GM12878 (cell line): ENCODE data around the gene WDFY4. TPM values are rescaled to one million over a fixed set of nuclear protein-coding genes. Genes with fewer than 3 reads are reported as not detected.

ENCODE experiments used
- ATAC-seq: fragments of 200-7000 bp; cut with Tn5 transposase; 3 replicates; pipeline ENCODE4 v1.9.1; 2020; ENCODE audit warnings: mild to moderate bottlenecking, moderate library complexity
- BruUV-seq: library from RNA; stranded (reverse); fragments of 400-500 nt; replicated peaks from 2 replicates; lab custom pipeline; 2021; lab: Mats Ljungman, UMichigan
- CTCF ChIA-PET: fragments of 300-600 bp; sonication (Branson Sonifier 250); formaldehyde crosslinking; extraction: SDS; loops from one replicate; lab custom pipeline; 2021; ENCODE audit warnings: inconsistent platforms; lab: Yijun Ruan, JAX
- POLR2A ChIA-PET: fragments of 350-600 bp; formaldehyde crosslinking; extraction: SDS; loops from one replicate; lab custom pipeline; 2021; ENCODE audit warnings: inconsistent platforms; lab: Charles Lee
- RAD21 ChIA-PET: fragments of 300-600 bp; sonication (Branson Sonifier 250); formaldehyde crosslinking; loops from one replicate; lab custom pipeline; 2023; ENCODE audit warnings: antibody characterized with exemption; ENCODE audit not compliant: unreplicated experiment; lab: Charles Lee
- SMC1A ChIA-PET: fragments of 300-600 bp; sonication (Branson Sonifier 250); formaldehyde crosslinking; loops from one replicate; lab custom pipeline; 2023; ENCODE audit not compliant: unreplicated experiment, uncharacterized antibody; lab: Charles Lee
- DNase-seq: peaks from one replicate; pipeline ENCODE4 v3.0.0-alpha.2; 2011; ENCODE audit warnings: low read depth, low spot score
- FAIRE-seq: peaks from 3 replicates; lab custom pipeline; 2011; peaks lifted over from hg19 to GRCh38; lab: Jason Lieb, UNC
- H2AFZ ChIP-seq: 2 replicates; pipeline ENCODE4 v1.6.0; 2011; ENCODE audit warnings: low read depth, low read length, control low read depth; ENCODE audit not compliant: control insufficient read depth
- H3K27ac ChIP-seq: 2 replicates; pipeline ENCODE4 v1.5.1; 2011; ENCODE audit warnings: control low read depth; ENCODE audit not compliant: control insufficient read depth, insufficient read depth
- H3K27me3 ChIP-seq, 2 experiments: replicated peaks in 1 of 2; 2 replicates each; pipeline versions ENCODE4 v1.6.0 to v1.6.1; 2011; ENCODE audit warnings: low read length in 1 of 2; ENCODE audit not compliant: control insufficient read depth in 2 of 2, insufficient read depth in 2 of 2
- H3K36me3 ChIP-seq, 2 experiments: 2 replicates each; pipeline ENCODE4 v1.5.1; 2011; ENCODE audit warnings: low read length in 1 of 2; ENCODE audit not compliant: control insufficient read depth in 2 of 2, insufficient read depth in 2 of 2
- H3K4me1 ChIP-seq: 2 replicates; pipeline ENCODE4 v1.6.1; 2011; ENCODE audit warnings: mild to moderate bottlenecking, low read length, moderate library complexity, mixed read lengths; ENCODE audit not compliant: control insufficient read depth, insufficient read depth
- H3K4me2 ChIP-seq: 2 replicates; pipeline ENCODE4 v1.6.0; 2011; ENCODE audit warnings: control low read depth; ENCODE audit not compliant: control insufficient read depth, insufficient read depth
- H3K4me3 ChIP-seq: fragments of 200-600 bp; sonication (generic); 2 replicates; pipeline ENCODE4 v1.5.1; 2016
- H3K79me2 ChIP-seq: 2 replicates; pipeline ENCODE4 v1.6.0; 2011; ENCODE audit warnings: low read length; ENCODE audit not compliant: control insufficient read depth, insufficient read depth
- H3K9ac ChIP-seq: 2 replicates; pipeline ENCODE4 v1.8.0; 2011; ENCODE audit warnings: low read length, control low read depth, mixed read lengths; ENCODE audit not compliant: control insufficient read depth, insufficient read depth
- H3K9me3 ChIP-seq: replicated peaks from 3 replicates; pipeline ENCODE4 v1.5.1; 2011; ENCODE audit warnings: mild to moderate bottlenecking, low read length; ENCODE audit not compliant: control insufficient read depth, insufficient read depth
- H4K20me1 ChIP-seq: 2 replicates; pipeline ENCODE4 v1.6.0; 2011; ENCODE audit not compliant: control insufficient read depth, insufficient read depth
- FOXK2 ChIP-seq: fragments of 450-650 bp; IDR thresholded peaks from 2 replicates; pipeline ENCODE4 v1.6.1; 2017; ENCODE audit warnings: mild to moderate bottlenecking, moderate library complexity
- GATAD2B ChIP-seq: fragments of 450-650 bp; conservative IDR thresholded peaks from 2 replicates; pipeline ENCODE4 v1.6.1; 2017; ENCODE audit warnings: low read depth, mild to moderate bottlenecking, moderate library complexity
- MEF2B ChIP-seq: fragments of 450-650 bp; IDR thresholded peaks from 2 replicates; pipeline ENCODE4 v1.6.1; 2018; ENCODE audit warnings: mild to moderate bottlenecking, moderate library complexity; ENCODE audit not compliant: partially characterized antibody, poor library complexity, severe bottlenecking
- PAX8 ChIP-seq: fragments of 450-650 bp; IDR thresholded peaks from 2 replicates; pipeline ENCODE4 v1.6.1; 2017; ENCODE audit warnings: mild to moderate bottlenecking, moderate library complexity
- REST ChIP-seq: IDR thresholded peaks from 2 replicates; pipeline ENCODE4 v1.6.1; 2012; ENCODE audit warnings: mild to moderate bottlenecking, low read depth, low read length
- TAF1 ChIP-seq: IDR thresholded peaks from 2 replicates; pipeline ENCODE4 v1.6.1; 2011; ENCODE audit warnings: mild to moderate bottlenecking, low read depth, low read length, borderline replicate concordance
- WGBS: methylation state at CpG from one replicate; pipeline ENCODE4 v1.1.6; 2016; ENCODE audit warnings: low lambda C conversion rate; ENCODE audit not compliant: insufficient replicate concordance, insufficient coverage; ENCODE audit errors: missing lambda C conversion rate; 5-methylcytosine and 5-hydroxymethylcytosine counted together
- in situ Hi-C: fragments of 300-500 bp; cut with MboI; formaldehyde crosslinking; loops from 9 replicates; pipeline ENCODE4 v1.14.3; 2018; ENCODE audit warnings: mixed read lengths
- intact Hi-C: fragments of 100-400 bp; cut with micrococcal nuclease; formaldehyde crosslinking; loops from one replicate; pipeline ENCODE4 v1.14.2; 2022; ENCODE audit not compliant: unreplicated experiment
- polyA plus RNA-seq, 11 experiments: library from polyadenylated mRNA; depleted of rRNA in 4 of 11; unstranded in 6 of 11; stranded (reverse) in 5 of 11; fragments of >200 nt; fragmentation: Nextera tagmentation in 4 of 11; fragmentation: Illumina TruSeq in 1 of 11; extraction: Ambion mirVana in 4 of 11; extraction: Trizol in 1 of 11; gene quantifications; 1 replicate in 1 of 11; 2 replicates in 10 of 11; pipeline versions ENCODE4 v1.2.1 to v1.2.3, GENCODE V29; 2011 to 2016; ENCODE audit warnings: inconsistent platforms in 2 of 11, missing spikeins in 2 of 11, low read depth in 1 of 11
- total RNA-seq, 4 experiments: library from RNA; depleted of rRNA in 3 of 4; stranded (reverse); fragments of >200 nt in 3 of 4; fragmentation: Illumina TruSeq in 1 of 4; extraction: Trizol in 1 of 4; gene quantifications; 2 replicates each; pipeline versions ENCODE4 v1.2.1 to v1.2.3, GENCODE V29; 2013 to 2021
- TF ChIP-seq, protein P1 (sequence below): fragments of 450-650 bp; IDR thresholded peaks from 2 replicates; pipeline ENCODE4 v1.6.1; 2017; ENCODE audit warnings: antibody characterized with exemption, mild to moderate bottlenecking, moderate library complexity

WDFY4 gene
- total and polyA plus RNA-seq, 10 of the 15 experiments (the other 5 are each of a cell fraction or from before 2014, with no cell fraction given): 13.5 to 132 (median 47.3) TPM

GRCh38 chr10:48767373-48768143, 82.9 kb downstream of the WDFY4 start:
- Histone ChIP-seq H3K4me3 (no peak overlapping the region), H4K20me1 (no peaks in the 10 kb centered on the region), H3K9ac (no peak overlapping the region), H3K4me1 (peaks cover 12% of the 10 kb centered on the region), H3K9me3 (no peaks in the 10 kb centered on the region; the same call in 2 of the 3 replicates), H2AFZ (no peak overlapping the region), H3K27ac (no peak overlapping the region), H3K27me3 (no peaks in the 10 kb centered on the region), H3K79me2 (peaks cover 1% of the 10 kb centered on the region), H3K36me3 (peaks cover 24 to 35% of the 10 kb centered on the region in 2 experiments), H3K4me2 (no peak overlapping the region)
- intact Hi-C loops: no loop called here
- in situ Hi-C loops: loop anchor here (25.0 kb wide), 1 partner anchor 95 kb away; no protein-coding TSS in a partner anchor
- POLR2A ChIA-PET: interaction anchor here (1.2 kb wide), 1 partner anchor 37 kb away, joined by 3 read pairs; no protein-coding TSS in a partner anchor
- ATAC-seq (no peak), FAIRE-seq (no peak), DNase-seq (no peak)
- CTCF ChIA-PET: interaction anchor here (2.0 to 4.9 kb wide), 3 partner anchors 12 to 110 kb away, joined by 9 to 35 read pairs (median 14); no protein-coding TSS in a partner anchor
- SMC1A ChIA-PET: interaction anchor here (1.0 to 2.8 kb wide), 4 partner anchors 27 to 78 kb away, joined by 3 to 18 read pairs (median 4); no protein-coding TSS in a partner anchor
- RAD21 ChIA-PET: interaction anchor here (0.8 to 1.5 kb wide), 2 partner anchors 37 to 96 kb away, joined by 3 read pairs; no protein-coding TSS in a partner anchor
- WGBS: 60% methylated on average over 4 of the region's 4 CpGs
- BruUV-seq: no TSS peak
- no peak for TF ChIP-seq GATAD2B
- TF ChIP-seq, all 136 proteins: peak for 0

GRCh38 chr10:48768144-48768766, 83.6 kb downstream of the WDFY4 start:
- H3K36me3 ChIP-seq: peaks cover 18 to 30% of the 10 kb centered on the region in 2 experiments
- peaks cover 1% of the 10 kb centered on the region for H3K79me2 ChIP-seq
- BruUV-seq: no TSS peak
- 81% methylated on average over 14 of the region's 14 CpGs for WGBS
- no peaks in the 10 kb centered on the region; the same call in 2 of the 3 replicates for H3K9me3 ChIP-seq
- no peak overlapping the region for H3K9ac ChIP-seq
- DNase-seq (no peak), FAIRE-seq (no peak), ATAC-seq (no peak)
- H3K27me3 ChIP-seq: no peaks in the 10 kb centered on the region
- no peak overlapping the region for H3K4me3 ChIP-seq
- H3K4me2 ChIP-seq: no peak overlapping the region
- H2AFZ ChIP-seq: no peak overlapping the region
- ChIA-PET SMC1A (interaction anchor here (1.4 to 2.8 kb wide), 2 partner anchors 8 to 33 kb away, joined by 3 to 18 read pairs; no protein-coding TSS in a partner anchor), CTCF (interaction anchor here (2.0 to 2.1 kb wide), 2 partner anchors 12 to 111 kb away, joined by 9 to 14 read pairs; no protein-coding TSS in a partner anchor), POLR2A (no interaction called here), RAD21 (no interaction called here)
- H3K27ac ChIP-seq: no peak overlapping the region
- peaks cover 12% of the 10 kb centered on the region for H3K4me1 ChIP-seq
- H4K20me1 ChIP-seq: no peaks in the 10 kb centered on the region
- in situ Hi-C loops: loop anchor here (25.0 kb wide), 1 partner anchor 94 kb away; no protein-coding TSS in a partner anchor
- intact Hi-C loops: no loop called here
- TF ChIP-seq, protein P1, sequence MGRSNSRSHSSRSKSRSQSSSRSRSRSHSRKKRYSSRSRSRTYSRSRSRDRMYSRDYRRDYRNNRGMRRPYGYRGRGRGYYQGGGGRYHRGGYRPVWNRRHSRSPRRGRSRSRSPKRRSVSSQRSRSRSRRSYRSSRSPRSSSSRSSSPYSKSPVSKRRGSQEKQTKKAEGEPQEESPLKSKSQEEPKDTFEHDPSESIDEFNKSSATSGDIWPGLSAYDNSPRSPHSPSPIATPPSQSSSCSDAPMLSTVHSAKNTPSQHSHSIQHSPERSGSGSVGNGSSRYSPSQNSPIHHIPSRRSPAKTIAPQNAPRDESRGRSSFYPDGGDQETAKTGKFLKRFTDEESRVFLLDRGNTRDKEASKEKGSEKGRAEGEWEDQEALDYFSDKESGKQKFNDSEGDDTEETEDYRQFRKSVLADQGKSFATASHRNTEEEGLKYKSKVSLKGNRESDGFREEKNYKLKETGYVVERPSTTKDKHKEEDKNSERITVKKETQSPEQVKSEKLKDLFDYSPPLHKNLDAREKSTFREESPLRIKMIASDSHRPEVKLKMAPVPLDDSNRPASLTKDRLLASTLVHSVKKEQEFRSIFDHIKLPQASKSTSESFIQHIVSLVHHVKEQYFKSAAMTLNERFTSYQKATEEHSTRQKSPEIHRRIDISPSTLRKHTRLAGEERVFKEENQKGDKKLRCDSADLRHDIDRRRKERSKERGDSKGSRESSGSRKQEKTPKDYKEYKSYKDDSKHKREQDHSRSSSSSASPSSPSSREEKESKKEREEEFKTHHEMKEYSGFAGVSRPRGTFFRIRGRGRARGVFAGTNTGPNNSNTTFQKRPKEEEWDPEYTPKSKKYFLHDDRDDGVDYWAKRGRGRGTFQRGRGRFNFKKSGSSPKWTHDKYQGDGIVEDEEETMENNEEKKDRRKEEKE: no peak
- no peak for TF ChIP-seq REST
- no peak for TF ChIP-seq MEF2B
- no peak for TF ChIP-seq TAF1
- TF ChIP-seq PAX8: no peak
- TF ChIP-seq FOXK2: no peak
